ENCODE results near the gene GBF1. TPM values are rescaled to one million over a fixed set of nuclear protein-coding genes. Genes with fewer than 3 reads are reported as not detected.
"Not testable (repeated sequence)": the region's sequence is repeated elsewhere in the genome, so short reads cannot be mapped to it uniquely, and the experiment has no call there.

The GBF1 gene
- total RNA-seq, 1 experiment from 2014 or later = 50.6 TPM

GRCh38 chr10:102243309-102243708 is 2.0 kb upstream of the GBF1 start:
- peak; percentile 69 for DNase-seq (ENCODE audit: unreplicated experiment)
- no TSS peak for BruUV-seq (replicated peaks)
- peaks cover 45% of the 10 kb centered on the region for H3K4me1 Mint-ChIP-seq (ENCODE audit: insufficient read depth, unreplicated experiment)
- ChIA-PET CTCF (interaction anchor here (0.6 to 1.4 kb wide), 5 partner anchors 13 to 179 kb away, joined by 3 to 5 read pairs (median 3); no protein-coding TSS in a partner anchor), POLR2A (interaction anchor here (1.2 to 2.5 kb wide), 2 partner anchors 9 to 154 kb away, joined by 4 to 10 read pairs; no protein-coding TSS in a partner anchor)
- TF ChIP-seq CTCF (IDR thresholded peaks at IDR 0.05; ENCODE audit: unreplicated experiment) = no peak
- peaks cover 6% of the 10 kb centered on the region for H3K36me3 Mint-ChIP-seq (ENCODE audit: insufficient read depth, unreplicated experiment)
- peak overlapping the region; percentile 8 for H3K27ac Mint-ChIP-seq (ENCODE audit: low read depth, unreplicated experiment)
- no peaks in the 10 kb centered on the region for H3K27me3 Mint-ChIP-seq (ENCODE audit: insufficient read depth, unreplicated experiment)
- intact Hi-C loops (cut with micrococcal nuclease) = no loop called here
- H3K4me3 Mint-ChIP-seq (ENCODE audit: unreplicated experiment) = no peak overlapping the region
- H3K9me3 Mint-ChIP-seq (ENCODE audit: unreplicated experiment) = no peaks in the 10 kb centered on the region

- no peak for DNase-seq (ENCODE audit: unreplicated experiment)
- CTCF ChIA-PET = interaction anchor here (0.6 to 2.3 kb wide), 7 partner anchors 16 to 232 kb away, joined by 3 to 7 read pairs (median 3); no protein-coding TSS in a partner anchor
- BruUV-seq (replicated peaks) = no TSS peak
- Mint-ChIP-seq H3K27ac (ENCODE audit: low read depth, unreplicated experiment) (peak overlapping the region; percentile 97), H3K9me3 (ENCODE audit: unreplicated experiment) (no peaks in the 10 kb centered on the region), H3K36me3 (ENCODE audit: insufficient read depth, unreplicated experiment) (peaks cover 6% of the 10 kb centered on the region), H3K4me1 (ENCODE audit: insufficient read depth, unreplicated experiment) (peaks cover 45% of the 10 kb centered on the region), H3K4me3 (ENCODE audit: unreplicated experiment) (peak overlapping the region; percentile 99), H3K27me3 (ENCODE audit: insufficient read depth, unreplicated experiment) (no peaks in the 10 kb centered on the region)
- POLR2A ChIA-PET = interaction anchor here (0.6 to 2.8 kb wide), 31 partner anchors 8 to 1213 kb away, joined by 3 to 19 read pairs (median 4); partner anchors contain the start of genes ACTR1A, CUEDC2, FBXL15 and NFKB2
- TF ChIP-seq CTCF (IDR thresholded peaks at IDR 0.05; ENCODE audit: unreplicated experiment) = no peak
- intact Hi-C loops (cut with micrococcal nuclease) = loop anchor here (5.0 kb wide), 1 partner anchor 101 kb away; no protein-coding TSS in a partner anchor
These were observed 560 bp downstream of the GBF1 start for GRCh38 chr10:102245932-102246251.

GRCh38 chr10:102246261-102246660 is 929 bp downstream of the GBF1 start:
- TSS peak; percentile 54 for BruUV-seq (replicated peaks)
- Mint-ChIP-seq H3K4me3 (ENCODE audit: unreplicated experiment) (peak overlapping the region; percentile 99), H3K27me3 (ENCODE audit: insufficient read depth, unreplicated experiment) (no peaks in the 10 kb centered on the region), H3K9me3 (ENCODE audit: unreplicated experiment) (no peaks in the 10 kb centered on the region), H3K27ac (ENCODE audit: low read depth, unreplicated experiment) (peak overlapping the region; percentile 97), H3K36me3 (ENCODE audit: insufficient read depth, unreplicated experiment) (peaks cover 6% of the 10 kb centered on the region), H3K4me1 (ENCODE audit: insufficient read depth, unreplicated experiment) (peaks cover 45% of the 10 kb centered on the region)
- DNase-seq (ENCODE audit: unreplicated experiment) = no peak
- POLR2A ChIA-PET = interaction anchor here (0.7 to 2.8 kb wide), 17 partner anchors 8 to 236 kb away, joined by 3 to 19 read pairs (median 5); partner anchors contain the start of genes CUEDC2, FBXL15, NFKB2 and NOLC1
- TF ChIP-seq CTCF (IDR thresholded peaks at IDR 0.05; ENCODE audit: unreplicated experiment) = no peak
- CTCF ChIA-PET = interaction anchor here (0.6 to 2.3 kb wide), 5 partner anchors 17 to 1421 kb away, joined by 3 to 7 read pairs (median 3); no protein-coding TSS in a partner anchor
- intact Hi-C loops (cut with micrococcal nuclease) = loop anchor here (5.0 kb wide), 1 partner anchor 101 kb away; no protein-coding TSS in a partner anchor

GRCh38 chr10:102247734-102248133 is 2.4 kb downstream of the GBF1 start:
- TF ChIP-seq CTCF (IDR thresholded peaks at IDR 0.05; ENCODE audit: unreplicated experiment) = no peak
- intact Hi-C loops (cut with micrococcal nuclease) = loop anchor here (5.0 kb wide), 1 partner anchor 100 kb away; no protein-coding TSS in a partner anchor

GRCh38 chr10:102252508-102252907 is 7.2 kb downstream of the GBF1 start:
- DNase-seq (ENCODE audit: unreplicated experiment) = peak; percentile 36
- H3K27me3 Mint-ChIP-seq (ENCODE audit: insufficient read depth, unreplicated experiment); intact Hi-C loops (cut with micrococcal nuclease); BruUV-seq (replicated peaks); H3K4me3 Mint-ChIP-seq (ENCODE audit: unreplicated experiment); H3K9me3 Mint-ChIP-seq (ENCODE audit: unreplicated experiment); H3K27ac Mint-ChIP-seq (ENCODE audit: low read depth, unreplicated experiment); H3K36me3 Mint-ChIP-seq (ENCODE audit: insufficient read depth, unreplicated experiment): not testable (repeated sequence)
- CTCF ChIA-PET = interaction anchor here (0.9 to 7.4 kb wide), 3 partner anchors 23 to 141 kb away, joined by 3 to 53 read pairs (median 6); no protein-coding TSS in a partner anchor
- H3K4me1 Mint-ChIP-seq (ENCODE audit: insufficient read depth, unreplicated experiment) = peaks cover 12% of the 10 kb centered on the region
- POLR2A ChIA-PET = interaction anchor here (0.7 to 1.3 kb wide), 3 partner anchors 38 to 100 kb away, joined by 3 read pairs; no protein-coding TSS in a partner anchor

More at GRCh38 chr10:102247734-102248133, 2.4 kb downstream of the GBF1 start:
- H3K36me3 Mint-ChIP-seq (ENCODE audit: insufficient read depth, unreplicated experiment) = peaks cover 6% of the 10 kb centered on the region
- peaks cover 42% of the 10 kb centered on the region for H3K4me1 Mint-ChIP-seq (ENCODE audit: insufficient read depth, unreplicated experiment)
- H3K27me3 Mint-ChIP-seq (ENCODE audit: insufficient read depth, unreplicated experiment) = no peaks in the 10 kb centered on the region
- no TSS peak for BruUV-seq (replicated peaks)
- H3K4me3 Mint-ChIP-seq (ENCODE audit: unreplicated experiment) = peak overlapping the region; percentile 99
- H3K27ac Mint-ChIP-seq (ENCODE audit: low read depth, unreplicated experiment) = no peak overlapping the region
- DNase-seq (ENCODE audit: unreplicated experiment) = no peak
- ChIA-PET POLR2A (interaction anchor here (0.6 to 1.2 kb wide), 5 partner anchors 23 to 296 kb away, joined by 3 to 4 read pairs (median 3); no protein-coding TSS in a partner anchor), CTCF (interaction anchor here (0.6 to 7.4 kb wide), 7 partner anchors 12 to 151 kb away, joined by 3 to 53 read pairs (median 4); no protein-coding TSS in a partner anchor)
- no peaks in the 10 kb centered on the region for H3K9me3 Mint-ChIP-seq (ENCODE audit: unreplicated experiment)
